Fibroblast of mammary gland (primary cell): Measurements from ENCODE around the gene RAB3C.

Experiments used
- DNase-seq: peaks from one replicate; pipeline ENCODE4 v3.0.0-alpha.2; 2010; ENCODE audit warnings: low read depth
- H3K4me3 ChIP-seq: 2 replicates; pipeline ENCODE4 v1.5.1; 2011; ENCODE audit warnings: low read depth, mild to moderate bottlenecking, low read length, moderate library complexity; ENCODE audit not compliant: control insufficient read depth
- TF ChIP-seq, protein P1 (sequence below): conservative IDR thresholded peaks from 2 replicates; pipeline ENCODE4 v1.5.1; 2011; ENCODE audit warnings: low read depth, low read length, inconsistent platforms; ENCODE audit not compliant: control insufficient read depth, insufficient read depth

RAB3C gene

DNA sequence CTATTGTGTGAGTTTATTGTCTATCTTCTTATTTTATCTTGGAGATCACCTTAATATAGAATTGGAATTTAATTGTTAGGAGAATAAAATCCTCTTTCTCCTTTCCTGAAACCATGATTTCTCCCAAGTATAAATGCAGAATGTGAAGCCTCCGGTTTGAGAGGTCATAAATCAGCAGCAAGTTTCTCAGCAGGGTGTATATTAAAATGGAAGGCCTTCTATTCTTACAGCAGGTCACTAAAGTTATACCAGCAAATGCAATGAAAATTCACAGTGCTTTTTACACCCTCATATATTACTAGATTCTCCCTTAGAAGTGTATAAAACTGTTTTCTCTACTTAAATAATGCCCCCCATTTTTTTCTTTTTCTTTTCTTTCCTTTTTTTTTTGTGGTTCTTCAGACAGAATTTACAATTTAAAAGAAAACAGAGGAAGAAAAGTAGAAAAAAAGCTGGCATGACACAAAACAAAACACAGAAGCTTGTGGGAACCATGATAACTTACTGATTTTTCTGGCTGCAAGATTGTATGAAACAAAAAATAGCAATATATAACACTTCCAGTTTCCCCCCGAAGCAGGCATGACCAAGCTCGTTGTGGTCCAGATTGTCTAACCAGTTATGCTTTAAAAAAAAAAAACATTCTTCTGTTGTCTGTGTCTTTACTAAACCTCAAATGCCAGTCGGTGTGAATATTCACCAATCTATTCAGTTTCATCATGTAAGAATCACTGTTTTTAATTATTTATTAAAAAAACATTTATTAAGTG lies 211.2 kb downstream of the RAB3C start:
- TF ChIP-seq, protein P1, sequence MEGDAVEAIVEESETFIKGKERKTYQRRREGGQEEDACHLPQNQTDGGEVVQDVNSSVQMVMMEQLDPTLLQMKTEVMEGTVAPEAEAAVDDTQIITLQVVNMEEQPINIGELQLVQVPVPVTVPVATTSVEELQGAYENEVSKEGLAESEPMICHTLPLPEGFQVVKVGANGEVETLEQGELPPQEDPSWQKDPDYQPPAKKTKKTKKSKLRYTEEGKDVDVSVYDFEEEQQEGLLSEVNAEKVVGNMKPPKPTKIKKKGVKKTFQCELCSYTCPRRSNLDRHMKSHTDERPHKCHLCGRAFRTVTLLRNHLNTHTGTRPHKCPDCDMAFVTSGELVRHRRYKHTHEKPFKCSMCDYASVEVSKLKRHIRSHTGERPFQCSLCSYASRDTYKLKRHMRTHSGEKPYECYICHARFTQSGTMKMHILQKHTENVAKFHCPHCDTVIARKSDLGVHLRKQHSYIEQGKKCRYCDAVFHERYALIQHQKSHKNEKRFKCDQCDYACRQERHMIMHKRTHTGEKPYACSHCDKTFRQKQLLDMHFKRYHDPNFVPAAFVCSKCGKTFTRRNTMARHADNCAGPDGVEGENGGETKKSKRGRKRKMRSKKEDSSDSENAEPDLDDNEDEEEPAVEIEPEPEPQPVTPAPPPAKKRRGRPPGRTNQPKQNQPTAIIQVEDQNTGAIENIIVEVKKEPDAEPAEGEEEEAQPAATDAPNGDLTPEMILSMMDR: no peak
- DNase-seq: no peak
- H3K4me3 ChIP-seq: no peak overlapping the region

DNA sequence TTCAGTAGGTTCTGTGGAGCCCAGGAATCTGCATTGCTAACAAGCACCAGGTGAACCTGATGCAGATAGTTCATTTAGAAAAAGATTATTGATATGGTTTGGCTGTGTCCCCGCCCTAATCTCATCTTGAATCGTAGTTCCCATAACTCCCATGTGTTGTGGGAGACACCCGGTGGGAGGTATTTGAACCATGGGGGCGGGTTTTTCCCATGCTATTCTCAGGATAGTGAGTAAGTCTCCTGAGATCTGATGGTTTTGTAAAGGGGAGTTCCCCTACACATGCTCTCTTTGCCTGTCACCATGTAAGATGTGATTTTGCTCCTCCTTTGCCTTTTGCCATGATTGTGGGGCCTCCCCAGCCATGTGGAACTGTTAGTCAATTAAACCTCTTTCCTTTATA lies 212.0 kb downstream of the RAB3C start:
- peak; percentile 14 for DNase-seq
- TF ChIP-seq, protein P1: no peak
- no peak overlapping the region for H3K4me3 ChIP-seq

DNA sequence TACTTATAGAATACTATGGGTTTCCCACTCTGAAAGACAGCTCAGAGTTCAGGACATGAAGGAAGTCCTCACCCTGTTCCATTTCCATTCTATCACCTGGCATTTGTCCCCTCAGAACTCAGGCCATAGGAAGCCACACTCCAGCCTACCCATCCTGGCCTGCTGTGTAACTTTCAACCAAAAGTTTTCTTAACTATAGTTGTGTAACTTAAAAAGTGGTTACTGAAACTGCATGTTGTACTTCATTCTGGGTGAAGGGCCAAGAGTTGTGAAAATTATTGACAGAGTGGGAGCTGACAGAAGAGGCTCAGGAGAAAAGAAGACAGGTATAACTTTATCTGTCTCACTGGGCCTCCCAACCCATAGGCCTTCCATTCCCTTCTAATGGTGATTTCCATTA lies 212.5 kb downstream of the RAB3C start:
- TF ChIP-seq, protein P1: no peak
- no peak overlapping the region for H3K4me3 ChIP-seq
- DNase-seq: no peak

DNA sequence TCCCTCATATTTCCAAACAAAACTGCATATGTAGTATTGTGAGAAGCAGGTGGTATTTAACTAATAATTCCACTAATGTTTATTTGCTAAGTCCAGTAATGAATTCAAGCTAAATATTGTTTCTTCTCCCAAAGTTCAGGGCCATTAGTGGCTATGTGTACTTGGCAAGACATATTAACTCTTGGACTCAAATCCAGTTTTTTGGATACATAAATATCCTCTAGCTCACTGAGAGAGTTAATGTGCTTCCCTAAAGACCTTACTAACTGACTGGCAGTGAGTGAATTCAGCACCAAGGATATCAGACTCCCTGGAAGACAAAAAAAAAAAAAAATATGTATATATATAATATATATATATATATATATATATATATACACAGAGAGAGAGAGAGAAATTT lies 214.1 kb downstream of the RAB3C start:
- H3K4me3 ChIP-seq: no peak overlapping the region
- TF ChIP-seq, protein P1: no peak
- no peak for DNase-seq

DNA sequence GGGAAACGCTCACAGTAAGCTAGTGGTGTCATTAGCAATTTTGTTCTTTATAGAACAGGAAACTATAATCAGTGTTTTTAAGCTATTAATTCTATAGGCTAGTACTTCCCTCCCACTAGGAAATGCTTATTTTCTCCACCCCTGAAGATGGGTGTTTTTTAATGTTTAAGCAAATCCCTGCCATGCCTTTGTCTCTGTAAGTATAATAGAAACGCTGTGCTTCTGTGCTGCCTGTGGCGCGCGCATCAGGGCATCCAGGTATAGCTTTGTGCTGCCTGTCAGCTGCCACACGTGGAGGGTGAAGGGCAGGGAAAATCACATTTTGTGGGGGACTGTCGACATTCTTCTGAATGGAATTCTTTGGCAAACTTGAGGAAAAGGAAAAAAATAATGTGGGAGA lies 217.5 kb downstream of the RAB3C start:
- TF ChIP-seq, protein P1: no peak

DNA sequence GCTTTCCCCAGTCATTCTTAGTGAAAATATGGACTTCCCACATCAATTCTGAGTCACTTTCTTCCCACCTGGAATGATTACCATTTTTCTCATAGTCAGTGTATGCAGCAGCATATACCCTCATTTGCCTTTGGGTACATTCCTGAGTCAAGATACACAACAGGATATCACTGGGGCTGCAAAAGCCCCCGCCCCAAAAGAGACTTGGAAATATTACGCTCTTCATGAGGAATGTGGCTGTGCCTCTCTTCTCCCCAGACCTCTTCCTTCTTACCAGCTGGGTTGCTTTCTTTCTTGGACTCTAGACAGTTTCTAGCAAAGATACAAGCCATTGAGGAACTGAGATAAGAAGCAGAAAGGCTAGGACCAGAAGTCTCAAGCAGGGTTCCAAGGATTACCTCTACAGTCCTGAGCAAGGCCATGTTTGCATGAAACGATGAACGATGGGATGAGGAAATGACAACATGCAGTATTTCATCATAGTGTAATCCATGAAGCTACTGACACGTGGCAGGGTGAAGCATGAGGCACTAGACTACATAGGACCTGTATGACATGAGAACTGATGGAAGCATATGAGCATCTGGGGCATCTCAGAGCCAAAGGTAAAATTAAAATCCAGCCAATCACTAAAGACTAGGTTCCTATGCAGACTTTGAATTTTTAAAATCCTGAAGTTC lies 218.1 kb downstream of the RAB3C start:
- no peak for DNase-seq
- TF ChIP-seq, protein P1: no peak
- H3K4me3 ChIP-seq: no peak overlapping the region

More for the DNA sequence above, 217.5 kb downstream of the RAB3C start:
- no peak overlapping the region for H3K4me3 ChIP-seq
- no peak for DNase-seq

DNA sequence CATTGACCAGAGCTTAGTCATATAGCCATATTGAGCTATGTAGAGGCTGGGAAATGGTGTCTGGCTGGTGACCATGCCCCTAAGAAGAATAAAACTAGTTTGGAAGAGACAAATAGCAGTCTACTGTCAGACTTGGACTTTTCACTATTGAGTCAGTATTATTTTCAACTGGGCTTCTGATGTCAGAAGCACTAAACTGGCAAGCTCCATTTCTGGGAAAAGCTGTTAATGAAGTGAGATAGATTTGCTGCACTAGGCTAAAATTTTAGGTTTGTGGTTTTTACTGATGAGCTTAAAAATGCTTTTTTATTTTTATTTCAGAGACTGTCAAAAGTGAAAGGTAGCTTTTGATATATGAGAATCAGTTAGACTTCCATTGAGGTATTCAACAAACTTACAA lies 220.2 kb downstream of the RAB3C start:
- no peak overlapping the region for H3K4me3 ChIP-seq
- TF ChIP-seq, protein P1: no peak
- DNase-seq: no peak
